Measurements from ENCODE around the gene RHBDF2.
"Not testable (repeated sequence)": the region's sequence is repeated elsewhere in the genome, so short reads cannot be mapped to it uniquely, and the experiment has no call there.

Gene RHBDF2

GRCh38 chr17:76537578-76538280 is 36.5 kb upstream of the RHBDF2 start, which contains the start of gene CYGB:
TSS of gene CYGB (minus strand) at chr17:76537709. CDS start at chr17:76537542, 167 bp downstream.
- DNase-seq: peak; percentile 70

DNA sequence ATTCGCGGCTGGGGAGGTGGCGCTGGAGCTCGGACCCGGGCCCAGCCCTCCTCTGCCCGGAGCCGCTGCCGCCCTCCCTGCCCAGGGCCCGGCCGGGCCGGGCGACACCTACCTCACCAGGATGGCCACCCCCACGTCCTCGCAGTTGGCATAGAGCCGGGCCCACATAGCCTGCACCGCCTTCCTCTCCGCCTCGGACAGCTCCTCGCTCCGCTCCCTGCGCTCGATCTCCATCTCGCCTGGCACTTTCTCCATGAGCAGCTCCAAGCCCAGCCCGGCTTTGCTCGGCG is 36.0 kb upstream of the RHBDF2 start:
- no peak for DNase-seq

DNA sequence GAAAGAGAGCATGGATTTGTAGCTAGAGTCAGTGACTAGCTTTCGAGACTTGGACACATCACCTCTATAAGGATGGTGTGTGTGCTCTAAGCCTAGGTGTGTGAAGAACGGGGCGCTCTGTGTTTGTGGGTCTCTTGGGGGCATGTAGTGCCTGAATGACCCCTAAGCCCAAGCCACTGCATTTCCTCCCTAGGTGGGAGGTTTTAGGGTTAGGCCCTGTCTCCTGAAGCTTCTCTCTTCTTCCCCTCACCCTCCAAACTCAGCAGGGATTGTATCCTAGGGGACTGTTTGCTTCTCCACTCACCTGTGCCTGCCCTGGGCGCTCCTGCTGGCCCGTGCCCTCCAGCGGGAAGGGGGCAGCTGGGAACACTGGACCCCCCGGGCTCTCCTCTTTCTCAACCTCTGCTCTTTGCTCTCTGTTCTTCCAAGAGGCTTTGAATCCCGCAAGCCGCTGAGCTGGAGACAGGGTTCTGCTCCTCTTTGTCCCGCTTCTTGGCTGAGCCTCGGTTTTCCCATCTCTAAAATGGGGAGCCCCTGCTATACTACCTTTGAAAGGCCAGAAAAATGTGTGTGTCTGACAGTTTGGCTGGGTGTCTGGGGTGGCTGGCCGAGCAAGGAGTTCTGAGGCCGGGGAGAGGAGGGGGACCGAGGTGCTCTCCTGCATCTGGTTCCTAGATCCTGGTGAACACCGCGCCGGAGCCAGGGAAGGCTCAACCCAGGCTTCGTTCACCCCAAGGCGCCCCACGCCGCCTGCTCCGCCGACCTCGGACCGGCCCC is 35.5 kb upstream of the RHBDF2 start:
- DNase-seq: no peak

DNA sequence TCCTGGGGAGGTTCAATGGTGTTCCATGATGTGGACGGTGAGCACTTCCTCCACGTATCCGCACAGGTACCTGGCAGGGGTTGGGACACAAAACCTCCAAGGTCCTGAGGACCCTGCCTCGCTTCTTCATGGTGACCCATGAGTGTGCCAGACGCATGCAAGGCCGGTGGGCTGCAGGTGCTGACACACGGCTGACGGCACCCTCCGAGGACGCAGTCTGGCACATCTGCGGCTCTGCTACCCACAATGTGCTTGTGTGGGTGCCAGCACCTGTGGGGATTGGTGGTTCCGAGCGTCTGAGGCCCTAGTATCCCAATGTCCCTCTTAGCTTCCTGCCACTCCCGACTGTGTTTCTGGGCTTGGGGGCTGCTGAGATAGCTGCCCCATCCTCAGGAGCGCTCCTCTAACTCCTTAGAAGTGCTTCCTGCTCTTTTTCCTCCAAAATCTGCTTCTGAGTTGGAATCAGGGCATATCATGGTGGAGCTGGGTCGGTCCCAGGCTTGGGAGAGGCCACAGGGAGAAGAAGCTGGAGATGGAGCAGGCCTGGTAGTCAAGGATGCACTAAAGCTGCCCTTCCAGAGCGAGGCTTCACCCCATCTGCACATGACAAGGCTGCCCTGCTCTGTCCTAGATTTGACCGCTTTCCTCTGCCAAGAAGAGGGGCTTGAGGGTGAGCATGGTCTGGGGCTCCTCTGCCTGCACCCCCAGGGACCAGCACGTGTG is 34.7 kb upstream of the RHBDF2 start:
- no peak for DNase-seq

GRCh38 chr17:76534831-76535732 is 33.9 kb upstream of the RHBDF2 start:
- DNase-seq: no peak

DNA sequence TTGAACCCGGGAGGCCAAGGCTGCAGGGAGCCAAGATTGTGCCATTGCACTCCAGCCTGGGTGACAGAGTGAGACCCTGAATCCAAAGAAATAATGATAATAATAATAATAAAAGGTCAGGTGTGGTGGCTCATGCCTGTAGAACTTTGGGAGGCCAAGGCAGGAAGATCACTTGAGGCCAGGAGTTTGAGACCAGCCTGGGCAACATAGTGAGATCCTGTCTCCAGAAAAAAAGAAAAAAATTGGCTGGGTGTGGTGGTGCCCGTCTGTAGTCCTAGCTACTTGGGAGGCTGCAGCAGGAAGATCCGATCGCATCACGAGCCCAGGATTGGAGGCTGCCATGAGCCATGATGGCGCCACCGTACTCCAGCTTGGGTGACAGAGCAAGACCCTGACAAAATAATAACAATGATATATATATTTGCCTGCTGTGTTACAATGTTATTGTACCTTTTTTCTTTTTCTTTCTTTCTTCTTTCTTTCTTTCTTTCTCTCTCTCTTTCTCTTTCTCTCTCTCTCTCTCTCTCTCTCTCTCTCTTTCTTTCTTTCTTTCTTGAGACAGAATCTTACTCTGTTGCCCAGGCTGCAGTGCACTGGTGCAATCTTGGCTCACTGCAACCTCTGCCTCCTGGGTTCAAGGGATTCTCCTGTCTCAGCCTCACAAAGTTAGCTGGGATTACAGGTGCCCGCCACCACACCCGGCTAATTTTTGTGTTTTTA is 32.6 kb upstream of the RHBDF2 start:
- DNase-seq: not testable (repeated sequence)

- no peak for DNase-seq
These were observed 30.9 kb upstream of the RHBDF2 start for GRCh38 chr17:76532072-76532651.

GRCh38 chr17:76531486-76532038 is 30.3 kb upstream of the RHBDF2 start:
- DNase-seq: no peak

DNA sequence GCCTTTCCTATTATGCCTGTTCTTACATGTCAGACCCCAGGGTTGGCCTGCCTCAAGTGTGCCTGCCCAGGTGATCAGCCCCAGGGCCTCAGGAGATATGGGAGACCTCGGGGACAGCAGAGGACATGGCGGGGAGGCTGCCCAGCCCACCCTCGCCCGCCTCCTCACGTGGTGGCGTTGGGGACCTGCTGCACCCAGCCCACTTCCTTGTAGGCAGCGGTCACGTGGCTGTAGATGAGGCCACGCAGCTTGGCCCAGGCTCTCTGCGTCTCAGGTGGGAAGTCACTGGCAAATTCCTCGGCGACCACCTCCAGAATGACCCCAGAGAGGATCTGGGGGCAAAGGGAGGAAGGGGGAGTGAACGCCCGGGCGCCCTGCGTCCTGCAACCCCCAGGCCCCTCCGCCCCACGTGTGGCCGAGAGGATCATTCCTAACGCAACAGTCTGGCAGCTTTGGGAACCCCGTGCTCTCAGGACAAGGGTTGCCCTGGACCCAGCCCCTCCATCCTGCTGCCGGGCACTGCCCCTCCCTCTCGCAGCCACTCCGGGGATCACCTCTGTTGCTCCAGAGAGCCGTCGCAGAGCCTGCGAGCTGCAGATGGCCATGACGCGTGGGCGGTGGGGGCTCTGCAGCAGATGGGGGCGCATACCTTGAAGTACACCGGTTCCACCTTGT is 29.7 kb upstream of the RHBDF2 start:
- no peak for DNase-seq

GRCh38 chr17:76530095-76530723 is 29.0 kb upstream of the RHBDF2 start:
- DNase-seq: no peak

DNA sequence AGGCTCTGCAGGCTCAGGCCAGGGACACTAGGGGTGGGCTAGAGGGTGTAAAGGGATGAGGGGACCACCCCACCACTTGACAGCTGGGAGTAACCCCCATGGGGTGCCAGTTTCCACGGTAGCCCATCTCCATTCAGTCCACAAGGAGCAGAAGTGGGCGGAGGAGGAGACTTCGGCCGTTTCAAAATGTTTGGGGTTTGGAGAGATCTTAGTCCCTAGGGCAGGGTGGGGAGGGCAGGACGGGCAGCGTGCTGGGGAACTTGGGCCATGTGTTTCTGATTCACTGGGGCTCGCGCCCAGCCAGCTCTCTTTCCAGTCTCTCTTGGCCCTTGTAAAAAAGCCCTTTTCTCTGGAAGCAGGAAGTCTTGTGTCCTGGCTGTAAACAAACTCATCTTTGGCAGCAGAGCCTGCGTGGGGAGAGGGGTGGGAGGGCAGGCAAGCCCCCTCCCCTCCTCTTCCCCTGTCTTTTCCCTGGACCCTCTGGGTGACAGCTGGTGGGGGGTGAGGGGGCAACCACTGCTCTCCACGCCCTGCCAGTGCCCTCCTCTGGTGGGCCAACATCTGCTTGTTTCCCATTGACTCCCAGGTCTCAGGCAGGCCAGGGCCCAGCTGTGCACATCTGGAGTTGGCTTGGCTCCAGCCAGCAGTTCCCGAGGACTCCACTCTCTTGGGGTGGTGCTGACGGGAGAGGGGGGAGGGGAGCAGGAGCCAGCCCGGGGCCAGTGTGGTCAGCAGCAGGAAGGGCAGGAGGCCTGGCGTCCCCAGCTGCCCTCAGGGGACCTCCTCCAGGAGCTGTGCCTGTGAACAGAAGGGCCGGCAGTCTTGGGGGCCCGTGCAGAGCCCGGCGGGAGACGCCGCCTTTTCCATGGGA is 28.2 kb upstream of the RHBDF2 start:
- DNase-seq: peak; percentile 75

- no peak for DNase-seq
These were observed 27.5 kb upstream of the RHBDF2 start for GRCh38 chr17:76528528-76529223.

GRCh38 chr17:76528156-76528527 is 26.9 kb upstream of the RHBDF2 start:
- DNase-seq: no peak

DNA sequence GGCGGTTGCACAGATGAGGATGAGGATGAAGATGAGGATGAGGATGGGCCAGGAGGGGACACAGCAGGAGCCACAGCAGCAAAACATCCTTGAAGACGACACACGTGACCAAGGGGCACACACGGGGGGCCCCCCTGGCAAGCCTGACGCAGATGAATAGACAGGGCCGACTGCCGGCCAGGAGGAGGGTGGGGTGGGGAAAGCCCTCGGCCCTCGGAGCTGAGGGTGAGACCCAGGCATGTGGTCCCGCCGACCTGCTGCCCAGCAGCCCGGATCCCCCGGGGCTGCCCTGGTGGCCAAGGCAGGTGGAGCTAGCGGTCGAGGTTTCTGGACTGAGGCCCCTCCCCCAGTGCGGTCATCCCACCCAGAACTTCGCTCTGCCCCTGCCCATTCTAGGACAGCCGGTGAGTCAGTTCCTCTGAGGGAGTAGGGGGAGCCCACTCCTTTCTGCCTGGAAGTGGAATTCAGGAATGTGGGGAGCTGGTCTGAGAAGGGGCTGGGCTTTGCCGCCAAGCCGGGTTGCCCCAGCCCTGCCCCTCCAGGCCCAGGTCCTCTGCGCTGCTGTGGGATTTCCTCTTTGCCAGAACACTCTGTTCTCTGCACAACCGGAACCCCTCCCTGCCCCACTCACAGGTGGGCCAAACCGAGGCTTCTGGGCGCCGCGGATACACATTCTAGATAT is 26.3 kb upstream of the RHBDF2 start:
- peak; percentile 70 for DNase-seq

GRCh38 chr17:76527016-76527415 is 25.8 kb upstream of the RHBDF2 start:
- DNase-seq: not testable (repeated sequence)

DNA sequence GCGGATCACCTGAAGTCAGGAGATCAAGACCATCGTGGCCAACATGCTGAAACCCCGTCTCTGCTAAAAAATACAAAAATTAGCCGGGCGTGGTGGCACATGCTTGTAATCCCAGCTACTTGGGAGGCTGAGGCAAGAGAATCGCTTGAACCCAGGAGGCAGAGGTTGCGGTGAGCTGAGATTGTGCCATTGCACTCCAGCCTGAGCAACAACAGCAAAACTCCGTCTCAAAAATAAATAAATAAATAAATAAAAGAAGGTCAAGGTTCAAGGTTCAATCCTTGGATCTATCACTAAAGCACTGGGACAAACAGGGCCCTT is 24.2 kb upstream of the RHBDF2 start:
- not testable (repeated sequence) for DNase-seq

DNA sequence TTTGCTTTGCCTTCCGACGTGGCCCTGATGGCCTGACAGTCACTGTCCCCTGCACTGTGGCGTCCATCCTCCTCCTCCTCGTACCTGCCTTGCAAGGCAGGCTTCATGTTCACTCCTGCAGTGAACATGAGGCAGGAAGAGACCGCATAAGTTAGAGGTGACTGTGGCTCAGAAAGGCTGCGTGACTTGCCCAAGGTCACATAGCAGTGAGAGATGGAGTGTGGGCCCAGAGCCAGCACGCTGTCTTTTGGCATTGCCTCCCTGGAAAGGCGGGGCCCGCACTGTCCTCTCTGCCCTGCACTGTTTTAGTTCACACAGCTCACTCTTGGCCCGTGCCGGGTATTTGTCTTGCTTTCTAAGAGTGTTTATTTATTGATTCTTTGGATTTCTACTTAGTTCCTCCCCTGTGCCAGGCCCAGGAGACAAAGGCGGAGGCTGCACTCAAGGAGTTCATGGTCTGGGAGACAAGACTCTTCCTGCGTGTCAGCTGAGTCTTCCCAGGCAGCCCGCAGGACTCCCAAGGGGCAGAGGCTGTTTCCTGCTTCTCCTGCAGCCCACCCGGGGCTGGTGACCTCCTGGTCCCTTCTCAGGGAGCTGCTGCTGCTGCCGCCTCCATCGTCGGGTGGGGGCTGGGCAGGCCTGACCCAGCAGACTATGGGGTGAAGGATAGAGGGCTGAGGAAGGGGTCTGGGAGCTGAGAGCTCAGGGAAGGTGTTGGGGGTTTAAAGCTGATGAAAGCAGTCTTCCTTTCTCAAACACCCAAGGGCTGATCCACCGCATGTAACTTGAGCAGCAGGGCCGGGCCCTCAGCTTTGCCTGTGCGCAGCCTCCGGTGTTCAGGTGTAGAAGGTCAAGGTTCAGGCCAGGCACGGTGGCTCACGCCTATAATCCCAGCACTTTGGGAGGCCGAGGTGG is 23.6 kb upstream of the RHBDF2 start:
- DNase-seq: peak; percentile 63
